Measurements from ENCODE around the gene CCNJL.

The CCNJL gene

GRCh38 chr5:160219356-160219755 lies 93.0 kb downstream of the CCNJL start:
- no peak for ATAC-seq
- H3K9me3 Mint-ChIP-seq, result no peaks in the 10 kb centered on the region
- DNase-seq, result no peak
- no peak overlapping the region for H3K27ac Mint-ChIP-seq
- peaks cover 5% of the 10 kb centered on the region for H3K27me3 Mint-ChIP-seq
- peaks cover 2% of the 10 kb centered on the region for H3K4me1 Mint-ChIP-seq
- H3K4me3 Mint-ChIP-seq, result no peak overlapping the region
- H3K36me3 Mint-ChIP-seq (ENCODE audit: low read depth), result no peaks in the 10 kb centered on the region

DNA sequence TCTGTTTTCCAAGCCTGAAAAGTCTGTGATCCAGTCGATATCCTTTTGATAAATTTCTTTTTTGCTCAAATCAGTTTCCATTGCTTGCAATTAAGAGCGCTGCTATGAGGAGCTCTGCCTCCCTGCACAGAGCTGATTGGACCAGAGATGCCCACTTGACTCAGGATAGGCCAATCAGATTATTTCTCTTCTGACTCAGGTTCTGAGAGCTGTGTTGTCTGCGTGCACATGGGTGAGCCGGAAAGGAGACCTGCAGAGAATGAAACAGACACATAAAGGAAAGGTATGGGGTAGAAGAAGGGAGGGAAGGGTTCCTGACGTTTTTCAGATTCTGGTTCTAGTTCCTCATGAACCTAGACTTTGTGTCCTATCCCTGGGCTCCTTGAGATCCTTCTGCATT lies 98.8 kb downstream of the CCNJL start:
- Mint-ChIP-seq H3K9me3 (no peaks in the 10 kb centered on the region), H3K27ac (no peak overlapping the region), H3K27me3 (peaks cover 3% of the 10 kb centered on the region), H3K36me3 (ENCODE audit: low read depth) (no peaks in the 10 kb centered on the region), H3K4me1 (no peaks in the 10 kb centered on the region), H3K4me3 (no peak overlapping the region)
- no peak for DNase-seq
- no peak for ATAC-seq

DNA sequence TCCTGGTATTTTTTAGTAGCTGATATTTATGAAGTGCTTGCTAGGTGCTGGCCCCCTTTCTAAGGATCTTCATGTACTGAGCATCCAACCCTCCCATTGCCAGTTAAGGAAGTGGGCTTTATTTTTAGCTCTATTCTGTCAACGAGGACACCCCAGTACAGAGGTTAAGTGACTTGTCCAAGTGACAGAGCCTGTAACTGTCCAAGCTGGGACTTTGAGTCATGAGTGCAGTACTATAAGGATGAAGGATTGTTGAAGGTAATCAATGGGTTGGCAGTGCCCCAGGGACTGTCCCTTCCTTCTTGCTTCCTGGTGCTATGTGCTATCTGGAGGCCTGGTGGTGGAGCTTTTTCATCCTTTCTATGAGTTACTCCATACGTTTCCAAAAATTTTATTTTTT lies 101.0 kb downstream of the CCNJL start:
- Mint-ChIP-seq H3K4me3 (no peak overlapping the region), H3K27ac (no peak overlapping the region), H3K36me3 (ENCODE audit: low read depth) (no peaks in the 10 kb centered on the region), H3K4me1 (no peaks in the 10 kb centered on the region), H3K9me3 (no peaks in the 10 kb centered on the region), H3K27me3 (peaks cover 3% of the 10 kb centered on the region)
- ATAC-seq (no peak), DNase-seq (no peak)

- H3K27ac Mint-ChIP-seq, result no peak overlapping the region
- no peaks in the 10 kb centered on the region for H3K36me3 Mint-ChIP-seq (ENCODE audit: low read depth)
- no peak overlapping the region for H3K4me3 Mint-ChIP-seq
- no peaks in the 10 kb centered on the region for H3K9me3 Mint-ChIP-seq
- ATAC-seq, result no peak
- no peaks in the 10 kb centered on the region for H3K4me1 Mint-ChIP-seq
- peaks cover 2% of the 10 kb centered on the region for H3K27me3 Mint-ChIP-seq
- DNase-seq, result no peak
These were observed 101.8 kb downstream of the CCNJL start for GRCh38 chr5:160210606-160211005.

DNA sequence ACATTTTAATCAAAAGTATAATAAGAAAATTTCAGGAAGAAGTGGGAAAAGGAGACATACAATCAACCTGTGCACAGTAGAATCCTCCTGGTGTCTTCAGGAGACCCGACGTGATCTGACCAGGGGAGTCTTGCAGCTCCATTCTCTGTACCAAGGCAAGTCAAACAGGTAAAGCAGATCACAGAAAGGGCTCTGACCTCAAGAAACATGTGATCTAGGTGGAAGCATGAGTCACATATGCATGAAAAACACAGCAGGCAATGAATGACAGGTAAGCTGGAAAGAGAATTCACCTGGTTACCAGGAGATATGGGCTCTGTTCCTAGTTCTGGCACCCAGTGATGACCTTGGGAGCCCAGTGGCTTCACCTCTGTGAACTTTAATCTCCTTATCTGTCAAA lies 102.4 kb downstream of the CCNJL start:
- Mint-ChIP-seq H3K9me3 (no peaks in the 10 kb centered on the region), H3K4me3 (no peak overlapping the region), H3K4me1 (no peaks in the 10 kb centered on the region), H3K27me3 (no peaks in the 10 kb centered on the region), H3K36me3 (ENCODE audit: low read depth) (no peaks in the 10 kb centered on the region), H3K27ac (no peak overlapping the region)
- no peak for DNase-seq
- no peak for ATAC-seq

GRCh38 chr5:160207061-160207460 lies 105.3 kb downstream of the CCNJL start:
- Mint-ChIP-seq H3K27me3 (no peaks in the 10 kb centered on the region), H3K4me3 (no peak overlapping the region), H3K27ac (no peak overlapping the region), H3K36me3 (ENCODE audit: low read depth) (no peaks in the 10 kb centered on the region), H3K9me3 (no peaks in the 10 kb centered on the region), H3K4me1 (no peaks in the 10 kb centered on the region)
- no peak for ATAC-seq
- no peak for DNase-seq

All from activated naive CD8-positive, alpha-beta T cell treated with anti-CD3 and anti-CD28 coated beads, Interleukin-2, amount 50 U/mL, for 24 hours (primary cell).